NOMO-1 (cell line): ENCODE measurements around the gene TTR.

Experiments
- DNase-seq, 2 experiments: peaks; one replicate each; lab custom pipeline; 2025; ENCODE audit not compliant: unreplicated experiment in 2 of 2; lab: John Stamatoyannopoulos, UW

TTR gene

GRCh38 chr18:31591628-31592027 is at the start of gene TTR:
TTR (plus strand) TSS chr18:31591877; CDS start chr18:31591903, 26 bp downstream.
- no peak for DNase-seq

GRCh38 chr18:31546476-31546875 is 45.2 kb upstream of the TTR start:
- DNase-seq: no peak

DNA sequence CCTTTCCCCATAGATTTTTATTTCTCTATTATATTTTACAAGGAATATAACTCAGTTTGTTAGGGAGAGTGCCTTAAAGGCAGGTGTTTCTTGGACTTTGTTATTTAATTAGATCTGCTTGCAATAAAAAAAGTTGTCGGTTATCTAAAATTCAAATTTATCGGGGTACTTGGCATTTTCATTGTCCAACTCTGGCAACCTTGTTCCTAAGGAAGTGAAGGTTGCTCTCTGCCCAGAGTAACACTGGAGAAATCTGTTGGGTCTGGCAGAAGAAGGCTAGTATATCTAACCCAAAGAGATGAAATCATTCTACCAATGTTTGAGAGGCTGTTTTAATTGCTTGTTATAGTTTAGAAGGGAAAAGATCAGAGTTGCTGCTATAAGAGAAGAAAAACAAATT is 42.8 kb upstream of the TTR start:
- no peak for DNase-seq

GRCh38 chr18:31549416-31549815 is 42.3 kb upstream of the TTR start:
- no peak for DNase-seq

DNA sequence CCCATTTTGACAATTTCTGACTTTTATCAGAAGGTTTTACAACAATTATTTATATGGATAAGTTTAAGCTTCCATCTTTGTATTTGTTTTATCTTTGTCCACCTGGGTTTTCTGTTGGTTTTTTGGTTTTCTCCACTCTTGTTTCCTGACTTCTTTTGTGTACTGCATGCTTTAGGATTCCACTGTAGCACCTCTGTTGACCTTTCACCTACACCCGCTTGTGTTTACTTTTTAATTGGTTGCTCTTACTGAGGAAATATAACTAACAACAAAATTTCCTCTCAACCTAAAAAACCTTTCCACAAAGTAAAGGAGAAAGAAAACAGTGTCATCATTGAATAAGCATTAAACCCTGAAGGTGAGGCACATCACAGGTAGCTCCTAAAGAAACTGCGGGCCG is 39.8 kb upstream of the TTR start:
- no peak for DNase-seq

DNA sequence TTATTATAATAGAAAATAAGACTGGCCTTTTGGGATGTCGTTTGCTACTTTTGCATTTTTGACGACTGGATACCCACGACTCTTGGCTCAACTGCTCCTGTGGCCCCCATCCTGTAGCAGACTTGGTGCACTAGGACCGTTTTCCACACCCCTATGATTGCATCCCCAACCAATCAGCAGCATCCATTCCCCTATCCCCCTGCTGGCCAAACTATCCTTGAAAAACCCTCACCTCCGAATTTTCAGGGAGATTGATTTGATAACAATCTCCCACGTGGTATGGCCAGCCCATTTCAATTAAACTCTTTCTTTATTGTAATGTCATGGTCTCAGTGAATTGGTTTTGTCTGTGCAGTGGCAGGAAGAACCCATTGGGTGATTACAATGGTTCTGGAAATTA is 37.9 kb upstream of the TTR start:
- no peak for DNase-seq

GRCh38 chr18:31554776-31555175 is 36.9 kb upstream of the TTR start:
- DNase-seq: no peak

GRCh38 chr18:31555971-31556747 is 35.5 kb upstream of the TTR start:
- DNase-seq: peak; percentile 12 to 66

DNA sequence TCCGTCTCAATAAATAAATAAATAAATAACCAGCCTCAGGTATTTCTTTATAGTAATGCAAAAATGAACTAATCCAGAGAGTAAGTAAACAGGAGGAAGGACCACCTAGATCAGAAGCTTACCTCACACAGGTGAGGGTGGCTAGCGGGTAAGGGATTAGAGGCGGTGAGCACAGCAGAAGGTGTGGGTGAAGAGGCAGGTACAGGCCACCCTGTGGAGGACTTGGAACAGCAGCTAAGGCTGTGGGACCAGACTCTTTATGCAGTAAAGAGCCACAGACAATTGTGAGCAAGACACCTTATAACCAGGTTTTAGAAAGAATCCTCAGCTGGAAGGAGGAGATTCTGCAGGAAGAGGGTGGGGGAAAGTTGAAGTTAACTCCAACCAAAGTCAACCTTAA is 34.2 kb upstream of the TTR start:
- no peak for DNase-seq

GRCh38 chr18:31558567-31558966 is 33.1 kb upstream of the TTR start:
- DNase-seq: no peak

DNA sequence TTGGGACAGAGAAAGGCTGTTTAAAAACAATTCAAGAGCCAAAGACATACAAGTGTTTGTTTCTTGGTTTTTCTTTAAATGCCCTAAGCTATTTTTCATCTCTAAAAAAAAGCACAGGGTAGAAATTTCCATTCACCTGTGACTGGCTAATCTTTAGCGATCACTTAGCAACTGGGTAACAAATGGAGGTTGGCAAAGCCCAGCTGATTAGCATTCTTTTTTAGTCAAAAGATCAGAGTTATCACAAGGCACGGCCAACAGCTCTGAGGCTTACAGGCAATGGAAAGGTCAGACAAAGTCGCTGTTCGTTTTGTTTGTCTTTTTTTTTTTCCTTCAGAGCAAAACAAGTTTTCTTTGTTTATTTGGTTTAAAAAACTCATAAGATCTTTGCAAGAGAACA is 29.0 kb upstream of the TTR start:
- no peak for DNase-seq

- DNase-seq: no peak
Observed at GRCh38 chr18:31563778-31564177, 27.9 kb upstream of the TTR start.

DNA sequence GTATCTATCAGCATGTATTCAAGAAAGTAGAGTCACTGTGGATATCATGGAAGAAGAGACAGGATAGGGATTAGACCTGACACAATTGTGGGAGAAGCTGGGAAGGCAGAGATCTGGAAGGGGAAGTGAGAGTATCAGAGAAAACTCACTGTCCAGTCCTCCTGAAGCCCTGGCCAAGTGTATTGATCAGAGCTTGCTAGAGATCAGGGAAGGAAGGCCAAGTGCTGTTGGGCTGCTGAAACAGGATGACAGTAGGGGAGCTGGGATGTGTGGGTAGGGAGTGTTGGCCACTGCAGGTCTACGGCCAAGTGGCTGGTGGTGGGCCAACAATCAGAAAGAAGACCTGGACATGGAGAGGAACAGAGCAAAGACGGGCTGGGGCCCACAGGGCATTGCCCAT is 26.3 kb upstream of the TTR start:
- DNase-seq: no peak

DNA sequence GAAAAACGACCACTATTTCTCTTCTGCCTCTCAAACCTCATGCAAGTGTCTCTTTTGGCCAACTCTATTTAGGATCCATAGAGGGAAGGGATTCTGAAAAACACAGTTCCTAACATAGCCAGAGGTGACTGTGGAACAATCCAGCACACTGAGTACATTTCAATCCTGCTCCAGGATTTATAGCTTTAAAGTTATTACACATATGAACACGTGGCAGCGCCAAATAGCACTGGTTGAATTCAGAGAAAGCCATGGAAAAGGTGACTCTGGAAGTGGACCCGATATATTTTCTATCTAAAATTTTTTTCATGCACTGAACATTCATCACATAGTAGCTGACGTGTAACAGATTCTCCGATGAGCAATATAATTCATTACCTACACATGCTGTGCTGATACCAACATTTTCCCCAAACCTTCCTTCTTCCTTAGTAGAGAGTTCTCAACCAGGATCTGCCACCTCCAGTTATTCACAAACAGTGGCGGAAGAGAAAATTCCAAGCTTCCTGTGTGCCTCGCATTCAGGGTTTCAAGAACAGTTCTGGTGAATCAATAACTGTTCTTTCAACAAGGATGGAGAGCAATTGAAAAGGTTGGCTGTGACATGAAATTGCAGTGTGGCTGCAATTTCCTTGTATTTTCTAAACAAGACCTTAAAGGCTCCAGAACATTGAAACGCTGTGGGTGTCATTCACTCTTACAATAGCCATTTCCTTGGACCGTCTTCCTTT is 25.7 kb upstream of the TTR start:
- DNase-seq: no peak

DNA sequence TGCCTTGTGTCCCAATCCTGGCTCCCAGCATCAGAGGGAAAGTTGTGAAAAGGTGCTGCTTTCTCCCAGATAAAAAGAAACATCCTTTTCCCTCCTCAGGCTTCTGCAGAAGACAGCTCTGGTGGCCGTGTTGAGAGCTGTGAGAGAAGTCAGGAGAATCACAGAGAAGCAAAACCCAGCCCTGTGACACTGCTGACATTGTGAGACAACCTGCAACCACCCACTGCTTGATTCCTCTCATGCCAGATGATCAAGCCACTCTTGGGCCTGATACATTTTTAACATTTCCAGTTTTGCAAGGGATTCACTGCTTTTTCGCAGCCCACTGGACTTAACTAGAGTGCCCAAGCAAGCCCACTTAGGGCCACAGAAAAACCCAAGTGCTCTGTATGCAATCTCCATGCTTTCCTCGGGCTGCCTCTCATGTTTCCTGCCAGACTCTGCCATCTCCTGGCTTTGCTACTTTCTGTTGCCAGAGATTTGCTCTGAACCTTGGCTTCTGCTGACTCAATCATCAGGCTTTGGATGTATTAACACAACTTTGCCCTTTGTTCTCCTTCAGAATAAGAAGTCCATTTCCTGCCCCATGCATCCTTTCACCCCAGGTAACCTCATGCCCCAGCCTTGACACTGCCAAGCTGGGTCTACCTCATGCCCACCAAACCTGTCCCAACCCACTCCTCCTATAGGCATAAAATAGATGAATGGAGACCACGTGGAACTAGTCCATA is 24.9 kb upstream of the TTR start:
- no peak for DNase-seq

DNA sequence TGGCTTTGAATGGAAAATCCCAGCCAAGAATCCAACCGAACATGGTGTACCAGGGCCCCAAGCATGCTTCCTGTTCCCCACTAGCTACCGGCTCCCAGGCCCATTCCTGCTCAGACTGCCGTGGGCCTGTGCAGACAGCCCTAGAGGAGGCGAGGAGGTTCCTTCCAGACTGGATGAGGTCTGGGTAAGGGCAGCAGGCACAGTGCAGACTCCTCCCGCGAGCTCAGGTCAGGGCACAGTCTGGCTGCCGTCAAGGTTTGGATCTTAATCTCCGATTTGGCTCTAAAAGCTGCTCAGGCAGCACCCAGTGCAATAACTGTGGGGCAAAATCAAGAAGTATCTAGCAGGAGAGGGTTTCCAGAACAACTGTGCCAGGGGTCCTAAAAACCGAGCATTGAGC is 19.3 kb upstream of the TTR start:
- no peak for DNase-seq

- DNase-seq: no peak
Observed at GRCh38 chr18:31573051-31573450, 18.6 kb upstream of the TTR start.

DNA sequence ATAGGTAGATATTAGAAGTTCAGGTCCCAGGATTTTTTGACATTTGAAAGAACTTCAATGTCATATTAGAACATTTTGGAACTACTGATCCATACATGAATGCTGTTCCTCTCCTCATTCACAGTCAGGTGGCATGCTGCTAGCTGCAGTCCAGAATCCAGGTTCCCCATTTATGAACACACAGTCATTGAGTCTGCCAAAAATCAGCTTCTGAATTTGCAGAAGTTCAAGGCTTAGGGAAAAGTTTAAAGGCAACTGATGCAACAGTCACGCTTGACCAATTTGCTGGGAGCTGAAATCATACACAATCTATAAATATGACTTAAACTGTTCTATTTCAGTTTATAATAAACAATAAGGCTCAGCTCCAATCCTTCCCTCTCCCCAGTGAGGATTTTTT is 17.3 kb upstream of the TTR start:
- peak; percentile 50 to 70 for DNase-seq

- no peak for DNase-seq
Observed at GRCh38 chr18:31575515-31576257, 16.0 kb upstream of the TTR start.

DNA sequence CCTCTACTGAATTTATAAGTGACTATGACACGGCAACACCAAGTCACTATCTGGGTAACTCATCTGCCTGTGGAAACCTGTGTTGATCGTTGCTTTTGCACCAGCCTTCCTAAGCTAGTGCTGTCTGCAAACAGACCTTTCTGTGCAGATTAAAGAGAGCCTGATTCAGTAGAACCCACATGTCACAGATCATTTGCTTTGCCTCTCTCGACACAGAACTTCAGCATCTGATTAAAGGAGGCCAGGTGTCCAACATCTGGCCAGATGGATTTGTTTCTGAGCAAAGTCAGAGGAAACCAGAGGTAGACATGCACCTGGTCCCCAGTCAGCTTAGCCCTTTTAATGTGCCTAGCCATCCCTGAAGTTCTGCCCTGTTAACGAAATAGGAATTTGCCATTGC is 15.0 kb upstream of the TTR start:
- DNase-seq: no peak

DNA sequence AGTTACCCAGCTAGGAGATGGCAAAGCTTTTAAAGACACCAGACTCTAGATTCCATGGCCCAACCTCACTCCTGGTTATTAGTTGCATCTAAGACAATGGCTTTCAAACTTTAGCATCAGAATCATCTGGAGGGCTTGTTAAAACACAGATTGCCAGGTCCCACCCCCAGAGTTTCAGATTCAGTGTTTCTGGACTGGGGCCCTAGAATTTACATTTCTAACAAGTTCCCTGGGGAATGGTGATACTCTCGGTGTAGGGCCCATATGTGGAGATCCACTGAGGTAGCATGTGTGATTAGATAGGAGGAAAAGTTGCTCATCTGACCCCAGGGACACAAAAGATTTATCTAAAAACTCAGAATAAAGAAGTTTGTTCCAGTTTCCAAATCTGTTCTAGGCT is 14.5 kb upstream of the TTR start:
- no peak for DNase-seq
